H1 (cell line): ENCODE results near the gene ADGRV1. TPM values are rescaled to one million over a fixed set of nuclear protein-coding genes. Genes with fewer than 3 reads are reported as not detected.

ENCODE experiments used
- FOSL1 ChIP-seq: IDR thresholded peaks from 2 replicates; pipeline ENCODE4 v1.6.1; 2011; ENCODE audit warnings: mild to moderate bottlenecking, low read depth, low read length, moderate library complexity; ENCODE audit not compliant: insufficient read depth
- polyA plus RNA-seq, 7 experiments: library from polyadenylated mRNA; depleted of rRNA in 3 of 7; stranded (reverse) in 5 of 7; unstranded in 2 of 7; fragments of >200 nt in 5 of 7; fragments of 200-250 nt in 2 of 7; gene quantifications; 1 replicate in 5 of 7; 2 replicates in 1 of 7; 4 replicates in 1 of 7; pipeline versions ENCODE4 v1.2.1 to v1.2.3, GENCODE V29; 2011 to 2013; ENCODE audit warnings: missing spikeins in 2 of 7, mixed read lengths in 2 of 7
- total RNA-seq: library from RNA; stranded (reverse); fragmentation: NEBNext Ultra II Directional; extraction: Animal tissue kit (Norgen Biotek cat#: 25700); gene quantifications from 2 replicates; pipeline ENCODE4 v1.2.1, GENCODE V29; 2021

The ADGRV1 gene
- total and polyA plus RNA-seq, 2 of the 8 experiments (the other 6 are each of a cell fraction or from before 2014, with no cell fraction given) = 53.1 to 62.2 TPM

GRCh38 chr5:90518661-90519060 lies 39.9 kb upstream of the ADGRV1 start (continued):
- TF ChIP-seq FOSL1 = no peak
